Measurements from ENCODE around the gene PHACTR3.

- TF ChIP-seq CTCF (IDR thresholded peaks at IDR 0.05) (no peak), ZFX (IDR thresholded peaks at IDR 0.05; ENCODE audit: borderline replicate concordance) (no peak)
These were observed 2.2 kb downstream of the PHACTR3 start for GRCh38 chr20:59606566-59606965.
